Measurements from ENCODE around the gene DNAH9.

The DNAH9 gene

DNA sequence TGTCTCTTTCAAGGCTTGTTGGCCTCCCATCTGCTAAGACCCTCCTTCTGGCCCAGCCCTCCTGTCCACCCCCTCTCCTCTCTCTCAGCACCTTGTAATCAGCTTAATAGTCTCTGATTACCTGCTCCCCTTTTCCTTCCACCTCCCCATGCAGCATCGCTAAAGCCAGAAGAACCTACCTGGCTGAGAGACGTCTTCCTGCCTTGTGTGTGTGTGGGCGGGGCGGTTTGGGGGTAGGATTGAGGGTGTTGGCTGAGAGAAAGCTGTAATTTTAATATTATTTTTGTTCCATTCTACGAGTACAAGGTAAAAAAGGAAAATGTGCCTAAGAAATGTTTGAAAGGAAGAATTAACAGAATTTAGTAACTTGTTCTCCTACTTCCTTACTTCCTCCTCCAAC, 3.4 kb downstream of the DNAH9 start:
- DNase-seq: no peak

DNA sequence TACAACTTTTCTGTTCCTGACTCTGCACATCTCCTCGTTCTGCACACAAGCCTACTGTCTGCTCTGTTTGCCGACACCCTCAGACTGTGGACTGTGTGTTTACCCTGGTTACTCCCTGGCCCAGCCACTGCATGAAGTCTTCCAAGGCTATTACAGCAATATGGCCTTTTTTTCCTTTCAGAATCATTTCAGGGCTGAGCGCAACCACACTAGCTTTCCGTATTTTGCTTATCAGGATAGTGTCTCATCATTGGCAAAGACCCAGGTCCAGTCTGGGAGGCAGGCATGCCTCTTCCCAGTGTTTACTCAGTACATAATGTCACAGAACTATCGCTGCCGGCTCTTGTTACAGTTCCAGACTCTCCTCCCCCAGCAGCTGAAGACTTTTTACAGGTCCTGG, 10.1 kb downstream of the DNAH9 start:
- no peak for DNase-seq

DNA sequence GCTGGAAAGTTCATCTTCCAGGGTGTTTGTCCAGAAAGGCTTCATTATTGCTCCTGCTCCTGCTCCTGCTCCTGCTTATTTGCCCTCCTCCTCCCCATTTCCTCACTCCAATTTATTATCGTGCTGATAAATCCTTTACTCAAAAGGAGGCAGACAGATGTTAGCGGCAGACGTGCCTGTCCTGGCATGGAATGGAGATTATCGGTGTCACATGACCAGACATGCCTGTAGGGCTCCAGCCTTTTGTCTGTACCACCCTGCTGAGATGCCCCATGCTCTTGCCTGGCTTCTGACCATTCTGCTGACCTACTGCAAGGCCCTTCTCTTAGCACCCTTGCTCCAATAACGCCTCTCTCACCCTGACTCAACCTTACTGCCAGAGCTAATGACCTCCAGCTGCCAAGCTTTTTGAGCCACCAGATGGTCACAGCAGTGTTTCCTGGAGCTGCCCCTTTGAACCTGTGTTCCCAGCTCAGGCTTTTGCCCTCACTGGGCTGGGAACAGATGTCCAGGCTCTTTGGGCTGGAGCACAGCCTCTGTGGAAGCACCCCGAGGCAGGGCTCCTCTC, 12.8 kb downstream of the DNAH9 start:
- no peak for DNase-seq

GRCh38 chr17:11612956-11613355, 14.7 kb downstream of the DNAH9 start:
- DNase-seq: no peak

DNA sequence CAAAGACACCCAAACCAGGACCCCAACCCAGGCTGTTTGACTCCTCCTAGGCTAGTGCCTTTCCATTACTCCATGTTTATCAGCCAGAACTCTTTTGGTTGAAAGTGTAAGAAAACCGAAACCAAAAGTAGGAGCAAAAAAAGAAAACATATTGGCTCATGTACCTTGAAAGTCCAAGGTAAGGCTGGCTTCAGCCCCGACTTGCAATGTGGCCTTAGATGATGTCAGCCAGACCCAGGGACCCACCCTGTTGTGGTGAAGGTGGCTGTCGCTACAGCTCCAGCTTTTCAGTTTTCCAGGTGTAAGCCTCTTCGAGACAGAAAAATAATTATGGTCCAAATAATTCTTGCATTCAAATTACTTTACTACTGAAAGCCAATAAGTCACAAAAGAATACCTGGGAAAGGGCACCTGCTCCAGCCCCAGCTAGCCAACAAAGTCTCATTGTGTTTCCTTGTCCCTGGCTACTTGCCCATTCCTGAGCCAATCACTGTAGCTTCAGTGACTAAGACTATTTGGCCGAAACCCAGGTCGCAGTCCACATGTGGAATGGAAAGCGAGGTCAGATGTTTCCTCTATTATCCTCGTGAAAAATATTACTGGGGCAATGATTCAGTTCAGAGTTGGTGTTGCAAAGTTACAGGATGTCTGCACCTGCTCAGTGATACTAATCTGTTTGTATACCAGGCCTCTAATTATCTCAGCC, 20.7 kb downstream of the DNAH9 start:
- DNase-seq: no peak

DNA sequence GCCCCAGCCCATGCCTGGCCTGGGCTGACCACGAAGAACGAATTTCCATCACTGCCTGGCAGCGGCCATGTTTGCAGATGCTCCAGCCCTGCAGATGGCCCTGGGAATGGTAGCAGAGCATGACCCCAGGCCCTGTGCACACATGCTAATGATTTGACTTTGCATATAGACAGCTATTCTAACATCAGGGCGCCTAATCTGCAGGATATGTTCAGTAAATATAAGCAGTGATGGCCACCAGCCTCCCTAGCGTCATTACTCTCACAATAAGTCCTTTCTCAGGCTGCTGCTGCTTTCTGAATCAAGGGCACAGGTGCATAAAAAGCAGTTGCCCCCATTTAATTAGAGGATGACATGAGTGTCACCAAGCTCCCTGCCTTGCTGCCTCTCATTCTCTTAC, 24.2 kb downstream of the DNAH9 start:
- DNase-seq: no peak

DNA sequence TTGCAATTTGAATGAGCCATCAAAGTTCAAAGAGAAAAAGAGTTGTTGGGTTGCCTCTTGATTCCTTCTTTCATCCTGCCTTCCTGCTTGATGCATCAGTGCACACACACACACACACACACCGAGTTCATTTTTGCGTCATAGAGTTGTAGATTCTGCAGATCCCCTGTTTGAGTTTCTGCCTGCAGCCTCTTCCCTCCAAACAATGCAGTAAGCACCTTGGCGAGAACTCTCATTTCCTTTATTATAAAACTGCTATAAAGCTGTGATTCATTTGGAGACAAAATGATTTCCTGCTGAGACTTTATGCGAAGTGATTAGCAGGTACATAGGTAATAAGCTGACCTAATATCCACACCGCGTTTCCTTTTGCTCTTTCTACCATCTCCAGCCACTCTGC, 26.7 kb downstream of the DNAH9 start:
- DNase-seq: no peak

DNA sequence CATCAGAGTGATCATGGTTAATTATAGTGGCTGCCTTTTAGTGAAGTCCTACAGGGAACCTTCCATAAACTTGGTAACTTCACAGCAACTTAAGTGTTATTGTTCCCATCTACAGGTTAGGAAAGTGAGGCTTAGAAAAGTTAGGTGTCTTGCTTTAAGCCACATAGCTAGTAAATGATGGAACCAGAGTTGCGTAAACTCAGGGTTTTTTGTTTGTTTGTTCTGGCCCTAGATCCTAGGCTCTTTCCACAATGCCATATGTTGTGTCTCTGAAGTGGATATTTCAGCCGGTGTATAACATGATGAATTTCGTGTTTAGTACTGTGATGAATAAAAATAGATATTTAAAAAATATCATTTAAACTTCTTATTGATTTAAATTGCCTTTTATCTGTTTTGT, 27.6 kb downstream of the DNAH9 start:
- DNase-seq: no peak

DNA sequence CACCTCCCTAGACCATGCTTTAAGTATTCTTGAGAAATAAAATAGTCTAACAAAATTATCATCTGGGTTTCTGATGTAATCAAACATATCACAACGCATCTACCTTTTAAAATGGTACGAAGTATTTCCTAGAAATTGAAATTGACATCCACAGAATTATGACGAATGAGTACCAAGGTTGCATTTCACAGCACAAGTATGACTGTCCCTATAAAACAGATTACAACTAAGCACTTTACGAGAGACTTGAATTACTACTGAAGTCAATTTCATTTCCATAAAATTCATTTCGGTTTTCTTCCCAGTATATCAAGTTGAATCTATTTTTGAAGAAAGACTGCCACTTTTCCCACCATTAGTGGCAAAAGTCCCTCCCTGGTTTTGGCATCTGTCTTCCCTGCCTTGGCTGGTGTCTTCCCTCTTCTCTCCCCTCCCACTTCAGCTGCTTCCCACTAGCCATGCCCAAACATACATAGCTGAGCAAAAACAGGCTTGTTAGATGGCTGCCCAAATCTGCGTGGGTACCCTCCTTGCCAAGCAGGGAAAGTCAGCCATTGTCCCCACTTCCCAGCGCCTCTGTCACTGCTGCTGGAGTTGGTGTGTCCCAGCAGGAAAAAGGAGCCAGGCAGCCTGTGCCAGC, 29.2 kb downstream of the DNAH9 start:
- DNase-seq: no peak

- DNase-seq: no peak
These were observed 30.1 kb downstream of the DNAH9 start for GRCh38 chr17:11628374-11628773.

GRCh38 chr17:11628831-11629230, 30.6 kb downstream of the DNAH9 start:
- DNase-seq: no peak

GRCh38 chr17:11636771-11637170, 38.5 kb downstream of the DNAH9 start:
- DNase-seq: no peak

DNA sequence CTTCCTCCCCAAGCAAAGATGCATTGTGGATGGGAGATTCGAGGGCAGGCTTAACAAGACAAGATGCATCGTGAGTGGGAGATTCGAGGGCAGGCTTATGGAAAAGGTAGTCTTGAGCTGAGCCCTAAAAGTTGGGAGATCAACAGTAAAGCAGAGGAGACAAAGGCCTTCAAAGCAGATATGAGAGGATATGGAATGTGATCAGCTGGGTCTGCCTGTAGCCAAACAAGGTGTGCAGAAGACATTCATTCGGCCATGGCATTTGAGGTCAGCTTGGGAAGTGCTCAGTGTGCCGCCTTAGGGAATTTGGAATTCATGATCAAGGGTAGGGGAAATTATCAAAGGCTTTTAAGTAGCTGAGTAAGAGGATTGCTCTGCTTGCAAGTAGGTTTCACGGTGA, 39.5 kb downstream of the DNAH9 start:
- DNase-seq: no peak

- no peak for DNase-seq
These were observed 40.5 kb downstream of the DNAH9 start for GRCh38 chr17:11638700-11639265.

GRCh38 chr17:11639736-11640462, 41.6 kb downstream of the DNAH9 start:
- no peak for DNase-seq

- no peak for DNase-seq
These were observed 42.2 kb downstream of the DNAH9 start for GRCh38 chr17:11640463-11640814.

- no peak for DNase-seq
These were observed 43.4 kb downstream of the DNAH9 start for GRCh38 chr17:11641521-11642275.

DNA sequence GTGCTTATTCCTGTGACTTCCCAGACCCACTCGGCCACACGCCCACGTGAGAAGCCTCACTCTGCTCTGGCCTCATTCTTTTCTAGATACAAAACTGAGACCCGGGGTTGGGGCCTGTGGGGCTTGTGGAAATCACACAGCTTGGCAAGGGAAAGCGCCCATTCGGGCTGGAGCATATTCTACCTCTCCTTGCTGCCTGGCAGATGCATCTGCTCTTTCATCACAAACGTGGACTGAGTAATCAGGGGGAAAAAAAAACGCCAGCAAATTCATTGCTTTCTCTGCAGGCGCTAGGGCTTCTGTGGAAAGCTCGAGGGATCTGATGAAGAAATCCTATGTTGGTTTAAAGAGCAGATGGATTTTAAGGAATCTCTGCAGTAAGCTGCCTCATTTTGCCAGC, 44.4 kb downstream of the DNAH9 start:
- DNase-seq: no peak

DNA sequence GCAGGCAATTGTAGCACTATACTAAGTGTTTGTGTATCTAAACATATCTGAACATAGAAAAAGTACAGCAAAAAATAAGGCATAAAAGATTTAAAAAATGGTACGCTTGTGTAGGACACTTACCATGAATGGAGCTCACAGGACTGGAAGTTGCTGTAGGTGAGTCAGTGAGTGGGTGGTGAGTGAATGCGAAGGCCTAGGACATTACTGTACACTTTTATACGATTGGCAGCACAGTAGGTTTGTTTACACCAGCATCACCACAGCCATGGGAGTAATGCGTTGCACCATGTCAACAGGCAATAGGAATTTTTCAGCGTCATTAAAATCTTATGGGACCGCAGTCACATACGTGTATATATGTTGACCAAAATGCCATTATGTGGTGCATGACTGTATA, 45.6 kb downstream of the DNAH9 start:
- no peak for DNase-seq

GRCh38 chr17:11644265-11645212, 46.3 kb downstream of the DNAH9 start:
- peak; percentile 79 for DNase-seq

DNA sequence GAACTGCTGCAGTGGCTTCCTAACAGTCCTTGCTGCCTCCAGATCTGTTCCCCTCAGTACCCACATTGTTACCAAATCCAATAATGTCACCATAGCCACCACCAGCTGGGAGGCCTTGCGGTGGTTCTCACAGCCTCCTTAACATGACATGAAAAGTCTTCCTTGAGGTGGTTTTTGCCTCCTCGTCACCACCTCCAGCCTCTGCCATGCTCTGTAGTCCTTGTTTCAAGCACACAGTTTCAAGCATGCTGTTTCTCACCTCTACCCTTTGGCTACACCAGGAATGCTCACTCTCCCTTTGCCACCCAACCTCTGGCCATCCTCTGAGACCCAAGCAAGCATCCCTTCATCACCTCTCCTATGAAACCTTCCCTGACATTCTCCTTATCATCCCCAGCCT, 47.2 kb downstream of the DNAH9 start:
- no peak for DNase-seq

DNA sequence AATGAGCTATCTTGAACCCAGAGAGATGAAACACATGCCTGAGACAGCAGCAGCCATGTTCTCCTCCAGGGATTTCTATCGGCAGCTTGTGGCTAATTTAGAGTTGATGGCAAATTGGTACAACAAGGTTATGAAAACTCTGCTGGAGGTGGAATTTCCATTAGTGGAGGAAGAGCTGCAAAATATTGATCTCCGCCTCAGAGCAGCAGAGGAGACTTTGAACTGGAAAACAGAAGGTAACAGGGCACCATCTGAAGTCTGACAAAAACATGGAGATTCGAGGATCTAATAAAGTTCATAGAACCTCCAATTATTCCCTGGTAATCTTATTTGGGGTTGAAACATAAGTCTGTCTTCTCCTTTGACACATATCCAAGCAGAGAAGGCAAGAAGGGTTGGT, 52.8 kb downstream of the DNAH9 start:
- no peak for DNase-seq
